ENCODE results near the gene KRT73. TPM values are rescaled to one million over a fixed set of nuclear protein-coding genes. Genes with fewer than 3 reads are reported as not detected.
A peak's percentile ranks its signal among the peaks of the same experiment; 100 is the strongest.

The KRT73 gene
- total and polyA plus RNA-seq, 9 of the 15 experiments (the other 6 are each of a cell fraction or from before 2014, with no cell fraction given) = 0.09 to 0.18 (median 0.13) TPM; not detected in 5

DNA sequence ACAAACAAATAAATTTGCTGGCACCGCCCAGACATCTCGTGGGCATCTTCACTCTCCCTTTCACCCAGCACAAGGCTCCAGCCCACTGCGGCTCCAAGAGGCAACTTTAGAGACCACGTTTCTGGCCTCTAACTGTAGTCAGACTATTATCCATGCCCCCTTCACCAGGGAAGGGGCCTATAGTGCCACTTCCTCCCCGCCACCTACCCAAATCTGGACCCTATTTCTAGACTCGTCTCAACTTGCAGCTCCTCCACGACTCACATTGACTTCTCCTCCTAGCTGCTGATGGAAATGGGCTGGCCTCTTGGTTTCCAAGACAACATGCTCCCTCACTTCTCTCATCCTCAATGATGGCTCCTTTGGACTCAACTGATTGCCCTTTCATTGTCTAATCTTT, 49.6 kb upstream of the KRT73 start:
- no peak overlapping the region for H3K4me2 ChIP-seq (ENCODE audit: insufficient read depth, low read length)
- H3K9me3 ChIP-seq (replicated peaks; ENCODE audit: control insufficient read depth, insufficient read depth, low read depth, low read length) = no peaks in the 10 kb centered on the region
- no peaks in the 10 kb centered on the region for H3K79me2 ChIP-seq (ENCODE audit: control insufficient read depth, insufficient read depth, low read length)
- no peak overlapping the region for H3K4me3 ChIP-seq
- no peaks in the 10 kb centered on the region for H3K36me3 ChIP-seq (ENCODE audit: control insufficient read depth, insufficient read depth, low read length)
- FAIRE-seq (no peak), DNase-seq (ENCODE audit: extremely low read depth in 1 of 4, low spot score in 3 of 4) (no peak), ATAC-seq (no peak)
- H3K9ac ChIP-seq (ENCODE audit: insufficient read depth in 1 of 2, low read depth in 2 of 2, low read length in 2 of 2) = no peak overlapping the region
- TF ChIP-seq BMI1 (IDR thresholded peaks at IDR 0.05; ENCODE audit: low read length) (no peak), TCF15 (CRISPR knock-in tag; IDR thresholded peaks at IDR 0.05) (no peak), MEF2A (IDR thresholded peaks at IDR 0.05; ENCODE audit: control insufficient read depth, low read depth, low read length) (no peak), HNRNPUL1 (IDR thresholded peaks at IDR 0.05; ENCODE audit: low read length) (no peak), PURB (CRISPR knock-in tag; IDR thresholded peaks at IDR 0.05; ENCODE audit: low read depth) (no peak), RFX1 (IDR thresholded peaks at IDR 0.05) (peak; percentile 30; the same call in 1 of the 2 replicates), PHF8 (IDR thresholded peaks at IDR 0.05; ENCODE audit: borderline replicate concordance, low read length) (no peak), COPS2 (conservative IDR thresholded peaks at IDR 0.05) (no peak)
- H3K9me1 ChIP-seq (ENCODE audit: control insufficient read depth, insufficient read depth, low read length) = peaks cover 2% of the 10 kb centered on the region
- no peak overlapping the region for H3K27ac ChIP-seq (ENCODE audit: extremely low read depth, low read depth, low read length)
- intact Hi-C loops (cut with micrococcal nuclease) (loop anchor here (2.0 kb wide), 1 partner anchor 203 kb away; no protein-coding TSS in a partner anchor), in situ Hi-C loops (cut with MboI) (no loop called here)
- no TSS peak for BruUV-seq (replicated peaks)
- ChIA-PET CTCF (ENCODE audit: low intra/inter-chr PET ratio) (interaction anchor here (0.5 kb wide), 1 partner anchor 196 kb away, joined by 3 read pairs; no protein-coding TSS in a partner anchor), POLR2A (no interaction called here)
- H4K20me1 ChIP-seq (replicated peaks; ENCODE audit: control insufficient read depth, insufficient read depth, low read length) = no peaks in the 10 kb centered on the region
- no peaks in the 10 kb centered on the region for H3K27me3 ChIP-seq (ENCODE audit: control insufficient read depth in 2 of 2, insufficient read depth in 2 of 2, low read length in 2 of 2)
- no peak overlapping the region for H2AFZ ChIP-seq (ENCODE audit: low read depth, low read length)
- 50% methylated on average over 6 of the region's 7 CpGs for WGBS (ENCODE audit: insufficient coverage, low coverage, missing lambda C conversion rate)
- peaks cover 9% of the 10 kb centered on the region in 2 experiments; a peak in 4 of 5 replicates for H3K4me1 ChIP-seq (replicated peaks in 1 of 2; ENCODE audit: control insufficient read depth in 2 of 2, insufficient read depth in 2 of 2, low read length in 2 of 2)
